Tibial artery (tissue), 4 donors: ENCODE results near the gene ABL1.

Experiments
- DNase-seq, 2 donors: peaks; one replicate each; pipeline ENCODE4 v3.0.0-alpha.2; 2019
- H3K27ac ChIP-seq, 2 donors: fragments of 200-600 bp; sonication (generic) in 1 of 2; 1 replicate in 1 of 2; 2 replicates in 1 of 2; pipeline ENCODE4 v1.5.1; 2018 to 2019; ENCODE audit warnings: mild to moderate bottlenecking in 1 of 2
- H3K27me3 ChIP-seq, 2 donors: fragments of 200-600 bp; sonication (generic) in 1 of 2; one replicate each; pipeline versions ENCODE4 v1.5.1 to v1.6.0; 2016 to 2019
- H3K36me3 ChIP-seq, 3 donors: fragments of 200-600 bp; sonication (generic) in 2 of 3; one replicate each; pipeline ENCODE4 v1.5.1; 2016 to 2019; ENCODE audit warnings: mild to moderate bottlenecking in 2 of 3
- H3K4me1 ChIP-seq, 4 donors: fragments of 200-600 bp; sonication (generic) in 2 of 4; 1 replicate in 3 of 4; 2 replicates in 1 of 4; pipeline ENCODE4 v1.5.1; 2016 to 2019
- H3K4me3 ChIP-seq, 2 donors: fragments of 200-600 bp; sonication (generic) in 1 of 2; 1 replicate in 1 of 2; 2 replicates in 1 of 2; pipeline ENCODE4 v1.5.1; 2018 to 2019; ENCODE audit warnings: mild to moderate bottlenecking in 2 of 2
- H3K9me3 ChIP-seq, 3 donors: fragments of 200-600 bp; sonication (generic) in 1 of 3; one replicate each; pipeline ENCODE4 v1.5.1; 2016 to 2019
- intact Hi-C: fragments of 100-400 bp; cut with DNase I; formaldehyde crosslinking; loops from one replicate; pipeline ENCODE4 v1.15.0; 2023; ENCODE audit warnings: low total_unique reads
- TF ChIP-seq, protein P1 (sequence below), 2 experiments: fragments of 200-600 bp in 1 of 2; fragments of 450-650 bp in 1 of 2; IDR thresholded peaks; one replicate each; pipeline ENCODE4 v1.5.1; 2017 to 2019; ENCODE audit warnings: antibody characterized with exemption in 2 of 2, mild to moderate bottlenecking in 1 of 2, moderate library complexity in 1 of 2

The ABL1 gene

GRCh38 chr9:130857864-130858738 lies 23.0 kb downstream of the ABL1 start:
- peak overlapping the region; percentile 80 for H3K27ac ChIP-seq
- no peaks in the 10 kb centered on the region for H3K9me3 ChIP-seq
- DNase-seq: peak; percentile 76 to 93
- TF ChIP-seq, protein P1, sequence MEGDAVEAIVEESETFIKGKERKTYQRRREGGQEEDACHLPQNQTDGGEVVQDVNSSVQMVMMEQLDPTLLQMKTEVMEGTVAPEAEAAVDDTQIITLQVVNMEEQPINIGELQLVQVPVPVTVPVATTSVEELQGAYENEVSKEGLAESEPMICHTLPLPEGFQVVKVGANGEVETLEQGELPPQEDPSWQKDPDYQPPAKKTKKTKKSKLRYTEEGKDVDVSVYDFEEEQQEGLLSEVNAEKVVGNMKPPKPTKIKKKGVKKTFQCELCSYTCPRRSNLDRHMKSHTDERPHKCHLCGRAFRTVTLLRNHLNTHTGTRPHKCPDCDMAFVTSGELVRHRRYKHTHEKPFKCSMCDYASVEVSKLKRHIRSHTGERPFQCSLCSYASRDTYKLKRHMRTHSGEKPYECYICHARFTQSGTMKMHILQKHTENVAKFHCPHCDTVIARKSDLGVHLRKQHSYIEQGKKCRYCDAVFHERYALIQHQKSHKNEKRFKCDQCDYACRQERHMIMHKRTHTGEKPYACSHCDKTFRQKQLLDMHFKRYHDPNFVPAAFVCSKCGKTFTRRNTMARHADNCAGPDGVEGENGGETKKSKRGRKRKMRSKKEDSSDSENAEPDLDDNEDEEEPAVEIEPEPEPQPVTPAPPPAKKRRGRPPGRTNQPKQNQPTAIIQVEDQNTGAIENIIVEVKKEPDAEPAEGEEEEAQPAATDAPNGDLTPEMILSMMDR (IDR thresholded peaks at IDR 0.05): no peak
- peak overlapping the region in 1 of 2 donors; percentile 5 for H3K4me3 ChIP-seq
- no peaks in the 10 kb centered on the region for H3K27me3 ChIP-seq
- intact Hi-C loops: no loop called here
- peaks cover 0 to 76% (median 52%) of the 10 kb centered on the region in 4 donors for H3K4me1 ChIP-seq
- peaks cover 34 to 46% (median 39%) of the 10 kb centered on the region in 3 donors for H3K36me3 ChIP-seq

GRCh38 chr9:130858739-130859705 lies 24.0 kb downstream of the ABL1 start:
- TF ChIP-seq, protein P1 (IDR thresholded peaks at IDR 0.05): no peak
- no peaks in the 10 kb centered on the region for H3K27me3 ChIP-seq
- peaks cover 0 to 76% (median 50%) of the 10 kb centered on the region in 4 donors for H3K4me1 ChIP-seq
- peaks cover 35 to 52% (median 44%) of the 10 kb centered on the region in 3 donors for H3K36me3 ChIP-seq
- no peak for DNase-seq
- H3K9me3 ChIP-seq: no peaks in the 10 kb centered on the region
- H3K4me3 ChIP-seq: peak overlapping the region in 1 of 2 donors; percentile 5
- intact Hi-C loops: no loop called here
- peak overlapping the region; percentile 80 for H3K27ac ChIP-seq

DNA sequence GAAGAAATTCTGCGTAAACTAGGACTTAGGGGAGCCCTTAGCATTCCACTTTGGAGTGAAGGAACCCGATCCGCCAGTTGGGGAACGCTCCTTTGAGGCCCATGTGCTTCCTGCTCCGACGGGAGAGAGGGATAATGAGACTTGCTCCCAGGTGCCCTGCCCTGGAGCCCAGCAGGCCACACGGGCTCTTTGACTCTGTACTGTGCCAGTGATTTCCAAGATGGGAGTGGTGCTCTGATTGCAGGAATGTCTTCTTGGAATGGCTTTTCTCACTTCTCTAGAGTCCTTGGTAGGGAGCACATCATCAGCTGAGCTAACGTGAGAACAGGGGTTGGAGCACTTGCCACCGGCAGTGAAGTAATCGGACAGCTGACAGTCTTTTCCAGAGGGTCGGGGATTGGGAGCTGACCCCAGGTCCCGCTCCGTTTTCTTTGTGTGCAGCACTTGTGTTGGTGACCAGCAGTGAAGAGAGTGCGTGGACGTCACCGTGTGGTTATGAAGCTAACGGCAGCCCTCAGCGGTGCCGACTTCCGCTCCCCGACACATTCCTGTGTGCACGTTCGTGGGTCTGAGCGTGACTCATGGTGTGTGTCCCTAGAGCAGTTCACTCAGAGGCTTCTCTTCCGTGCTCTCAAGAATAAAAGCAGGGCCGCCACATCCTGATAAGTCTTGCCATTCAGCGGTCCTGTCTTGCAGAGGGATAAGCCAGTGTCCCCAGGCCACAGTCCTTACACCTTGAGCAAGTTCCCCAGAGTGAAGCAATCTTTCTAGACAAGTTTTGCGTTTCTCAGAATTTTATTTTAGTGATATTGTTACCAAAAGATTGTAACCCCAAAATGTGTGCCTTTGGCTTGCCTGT lies 25.6 kb downstream of the ABL1 start:
- no peak overlapping the region for H3K4me3 ChIP-seq

DNA sequence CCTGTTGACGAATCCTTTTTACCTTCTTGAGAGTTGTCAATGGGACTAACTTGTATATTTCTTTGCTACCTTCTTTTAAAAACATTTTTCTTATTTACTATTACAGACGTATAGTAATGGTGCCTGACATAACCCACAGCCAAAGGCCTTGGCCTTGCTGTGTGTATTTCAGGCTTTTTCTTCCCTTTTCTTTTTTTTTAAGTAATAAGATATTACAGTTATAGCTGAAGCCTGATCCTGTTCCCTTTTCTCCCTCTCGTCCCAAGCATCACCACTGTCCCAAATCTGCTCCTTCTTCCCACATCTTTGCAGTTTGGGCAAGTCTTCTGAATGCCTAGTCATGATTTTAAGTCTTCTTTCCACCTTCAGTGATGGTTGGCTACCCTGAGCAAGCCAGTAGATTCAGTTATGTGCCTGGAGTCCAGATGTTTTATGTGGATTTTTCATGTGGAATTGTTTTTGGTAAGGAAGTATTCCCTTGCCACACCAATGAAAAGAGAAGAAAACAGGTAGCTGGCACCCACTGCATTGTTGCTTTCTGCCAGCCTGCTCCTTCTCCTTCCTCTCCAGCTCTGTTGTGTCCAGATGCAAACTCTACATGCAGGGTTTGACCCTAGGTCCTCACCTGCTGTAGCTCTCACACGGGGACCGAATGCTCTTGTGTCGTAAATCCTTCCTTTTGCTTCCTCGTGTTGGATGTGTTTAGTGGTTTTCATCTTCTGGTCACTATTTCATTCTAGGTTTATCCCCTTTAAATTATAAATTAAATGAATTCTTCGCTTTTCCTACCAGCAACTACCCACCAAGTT lies 26.5 kb downstream of the ABL1 start:
- H3K4me1 ChIP-seq: peaks cover 0 to 75% (median 53%) of the 10 kb centered on the region in 4 donors
- H3K27me3 ChIP-seq: no peaks in the 10 kb centered on the region
- TF ChIP-seq, protein P1 (IDR thresholded peaks at IDR 0.05): no peak
- intact Hi-C loops: loop anchor here (1.0 to 2.0 kb wide), 2 partner anchors 91 to 149 kb away; no protein-coding TSS in a partner anchor
- peaks cover 16 to 44% (median 32%) of the 10 kb centered on the region in 3 donors for H3K36me3 ChIP-seq
- H3K9me3 ChIP-seq: no peaks in the 10 kb centered on the region
- peak overlapping the region; percentile 80 for H3K27ac ChIP-seq
- no peak overlapping the region for H3K4me3 ChIP-seq
- DNase-seq: no peak

More for the DNA sequence above, 25.6 kb downstream of the ABL1 start:
- H3K36me3 ChIP-seq: peaks cover 25 to 52% (median 41%) of the 10 kb centered on the region in 3 donors
- intact Hi-C loops: loop anchor here (1.0 to 2.0 kb wide), 2 partner anchors 90 to 148 kb away; no protein-coding TSS in a partner anchor
- no peaks in the 10 kb centered on the region for H3K9me3 ChIP-seq
- TF ChIP-seq, protein P1 (IDR thresholded peaks at IDR 0.05): peak; percentile 61 to 69
- peaks cover 0 to 68% (median 49%) of the 10 kb centered on the region in 4 donors for H3K4me1 ChIP-seq
- H3K27me3 ChIP-seq: no peaks in the 10 kb centered on the region
- DNase-seq: peak; percentile 91 to 96
- peak overlapping the region; percentile 80 for H3K27ac ChIP-seq
